Lower leg skin (tissue), 3 donors: ENCODE results near the gene ADSS1.

Experiments
- POLR2A ChIP-seq, 2 donors: fragments of 450-650 bp; IDR thresholded peaks; one replicate each; pipeline ENCODE4 v1.6.1; 2016 to 2017; ENCODE audit warnings: antibody characterized with exemption in 2 of 2, mild to moderate bottlenecking in 1 of 2, moderate library complexity in 1 of 2
- TF ChIP-seq, protein P1 (sequence below), 3 donors: fragments of 450-650 bp; IDR thresholded peaks; one replicate each; pipeline ENCODE4 v1.5.1; 2016; ENCODE audit warnings: antibody characterized with exemption in 3 of 3, mild to moderate bottlenecking in 3 of 3, moderate library complexity in 2 of 3

- TF ChIP-seq POLR2A (IDR thresholded peaks at IDR 0.05), result no peak
- TF ChIP-seq, protein P1, sequence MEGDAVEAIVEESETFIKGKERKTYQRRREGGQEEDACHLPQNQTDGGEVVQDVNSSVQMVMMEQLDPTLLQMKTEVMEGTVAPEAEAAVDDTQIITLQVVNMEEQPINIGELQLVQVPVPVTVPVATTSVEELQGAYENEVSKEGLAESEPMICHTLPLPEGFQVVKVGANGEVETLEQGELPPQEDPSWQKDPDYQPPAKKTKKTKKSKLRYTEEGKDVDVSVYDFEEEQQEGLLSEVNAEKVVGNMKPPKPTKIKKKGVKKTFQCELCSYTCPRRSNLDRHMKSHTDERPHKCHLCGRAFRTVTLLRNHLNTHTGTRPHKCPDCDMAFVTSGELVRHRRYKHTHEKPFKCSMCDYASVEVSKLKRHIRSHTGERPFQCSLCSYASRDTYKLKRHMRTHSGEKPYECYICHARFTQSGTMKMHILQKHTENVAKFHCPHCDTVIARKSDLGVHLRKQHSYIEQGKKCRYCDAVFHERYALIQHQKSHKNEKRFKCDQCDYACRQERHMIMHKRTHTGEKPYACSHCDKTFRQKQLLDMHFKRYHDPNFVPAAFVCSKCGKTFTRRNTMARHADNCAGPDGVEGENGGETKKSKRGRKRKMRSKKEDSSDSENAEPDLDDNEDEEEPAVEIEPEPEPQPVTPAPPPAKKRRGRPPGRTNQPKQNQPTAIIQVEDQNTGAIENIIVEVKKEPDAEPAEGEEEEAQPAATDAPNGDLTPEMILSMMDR (IDR thresholded peaks at IDR 0.05), result no peak
Observed at GRCh38 chr14:104734051-104734587, 10.1 kb downstream of the ADSS1 start.
